DMS153 treated with DMSO at 0.1 percent for 48 hours (cell line): ENCODE results near the gene RGS10.

ENCODE experiments used
- DNase-seq: peaks from one replicate; lab custom pipeline; 2025; ENCODE audit not compliant: unreplicated experiment; lab: John Stamatoyannopoulos, UW

RGS10 gene

DNA sequence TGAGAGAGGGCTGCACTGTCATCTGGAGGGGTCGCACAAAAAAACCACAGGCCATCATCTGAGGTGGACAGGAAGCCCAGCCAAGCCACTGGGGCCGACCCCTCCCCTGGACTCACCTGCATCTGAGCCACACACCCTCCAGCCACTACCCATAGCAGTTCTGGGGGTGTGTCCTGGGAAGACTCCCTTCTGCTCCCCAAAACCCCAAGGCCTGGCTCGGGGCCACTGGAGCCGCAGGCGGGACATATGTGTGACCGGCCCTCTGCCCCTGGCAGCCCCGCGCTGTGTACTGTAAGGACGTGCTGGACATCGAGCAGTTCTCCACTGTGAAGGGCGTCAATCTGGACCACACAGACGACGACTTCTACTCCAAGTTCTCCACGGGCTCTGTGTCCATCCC is 90.1 kb downstream of the RGS10 start:
- no peak for DNase-seq

DNA sequence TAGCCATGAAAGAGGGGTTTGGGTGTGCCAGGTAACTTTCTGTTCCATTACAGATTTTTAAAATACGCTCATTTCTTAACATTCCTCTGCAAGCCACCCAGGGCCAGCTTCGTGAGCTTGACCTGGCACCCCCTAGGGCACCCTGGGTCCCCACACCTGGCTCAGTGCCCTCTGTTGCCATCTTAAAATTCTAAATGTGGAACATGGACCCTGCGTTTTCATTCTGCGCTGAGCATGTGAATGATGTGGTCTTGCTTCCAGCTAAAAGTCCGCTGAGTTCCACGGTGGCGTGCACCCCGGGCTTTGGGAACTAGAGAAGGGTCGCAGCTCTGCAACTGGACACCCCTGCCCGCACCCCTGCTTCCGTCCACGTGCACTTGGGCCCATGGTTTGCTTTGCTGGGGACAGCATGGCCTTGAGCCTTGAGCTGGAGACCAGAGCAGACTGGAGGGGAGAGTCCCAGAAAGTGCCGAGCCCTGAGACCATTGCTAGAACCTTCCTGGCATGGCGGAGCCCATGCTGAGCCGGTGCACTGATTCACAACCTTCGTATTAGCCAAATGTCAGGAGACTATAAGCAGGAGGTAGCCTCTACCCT is 91.1 kb downstream of the RGS10 start:
- DNase-seq, result no peak

GRCh38 chr10:119450606-119451299 is 91.8 kb downstream of the RGS10 start:
- no peak for DNase-seq
